ENCODE data around the gene IFITM1.
"Not testable (repeated sequence)": the region's sequence is repeated elsewhere in the genome, so short reads cannot be mapped to it uniquely, and the experiment has no call there.

Gene IFITM1

DNA sequence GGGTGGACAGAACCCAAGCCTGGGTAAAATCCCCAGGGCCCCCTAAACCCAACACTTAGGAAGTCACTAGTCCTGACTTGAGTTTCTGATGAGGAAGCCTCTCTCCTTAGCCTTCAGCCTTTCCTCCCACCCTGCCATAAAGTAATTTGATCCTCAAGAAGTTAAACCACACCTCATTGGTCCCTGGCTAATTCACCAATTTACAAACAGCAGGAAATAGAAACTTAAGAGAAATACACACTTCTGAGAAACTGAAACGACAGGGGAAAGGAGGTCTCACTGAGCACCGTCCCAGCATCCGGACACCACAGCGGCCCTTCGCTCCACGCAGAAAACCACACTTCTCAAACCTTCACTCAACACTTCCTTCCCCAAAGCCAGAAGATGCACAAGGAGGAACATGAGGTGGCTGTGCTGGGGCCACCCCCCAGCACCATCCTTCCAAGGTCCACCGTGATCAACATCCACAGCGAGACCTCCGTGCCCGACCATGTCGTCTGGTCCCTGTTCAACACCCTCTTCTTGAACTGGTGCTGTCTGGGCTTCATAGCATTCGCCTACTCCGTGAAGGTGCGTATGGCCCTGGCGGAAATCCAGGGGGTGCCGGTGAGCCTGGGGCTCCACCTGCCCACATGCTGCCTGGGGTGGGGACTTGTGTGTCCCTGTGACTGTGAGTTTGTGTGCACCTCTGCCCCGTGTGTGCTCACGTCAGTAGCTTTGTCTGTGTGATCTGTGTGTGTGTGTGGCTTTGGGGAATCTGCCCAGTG is at the start of gene IFITM1:
Gene IFITM1, plus strand, starts transcription at position 254 of the 767 bp plus-strand sequence. Its CDS starts 131 bp downstream, at position 385.
- no peak for DNase-seq (ENCODE audit: low read depth)

DNA sequence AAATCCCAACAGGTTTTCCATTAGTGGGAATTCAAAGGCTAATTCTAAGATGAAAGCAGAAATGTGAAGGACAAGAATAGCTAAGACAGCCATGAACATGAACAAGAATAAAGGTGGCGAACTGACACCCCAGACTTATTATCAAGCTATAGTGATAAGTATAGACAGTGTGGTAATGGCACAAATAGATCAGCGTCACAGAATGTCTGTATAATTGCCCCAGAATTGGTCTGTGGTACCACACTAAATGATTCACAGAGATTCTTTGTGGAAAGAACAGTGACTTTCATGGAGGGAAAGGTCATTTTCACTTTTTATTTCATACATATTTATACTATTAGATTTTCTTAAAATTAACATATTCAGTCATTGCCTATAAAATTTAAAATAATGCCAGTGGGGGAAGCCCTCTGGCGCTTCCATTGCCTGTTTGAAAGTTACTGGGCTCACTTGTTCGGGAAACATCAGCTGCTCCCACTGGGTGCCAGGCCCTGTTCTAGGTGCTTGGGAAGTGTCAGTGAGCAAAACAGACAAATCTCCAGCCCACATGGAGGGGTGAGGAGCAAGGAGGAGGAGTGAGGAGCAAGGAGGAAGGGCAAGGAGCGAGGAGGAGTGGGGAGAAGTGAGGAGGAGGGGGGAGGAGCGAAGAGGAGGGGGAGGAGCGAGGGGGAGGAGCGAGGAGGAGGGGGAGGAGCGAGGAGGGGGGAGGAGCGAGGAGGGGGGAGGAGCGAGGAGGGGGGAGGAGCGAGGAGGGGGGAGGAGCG is 47.0 kb upstream of the IFITM1 start:
- no peak for DNase-seq (ENCODE audit: low read depth)

GRCh38 chr11:267491-267994 is 46.3 kb upstream of the IFITM1 start:
- DNase-seq (ENCODE audit: low read depth), result no peak

- DNase-seq (ENCODE audit: low read depth), result not testable (repeated sequence)
Observed at GRCh38 chr11:268716-269145, 45.1 kb upstream of the IFITM1 start.

DNA sequence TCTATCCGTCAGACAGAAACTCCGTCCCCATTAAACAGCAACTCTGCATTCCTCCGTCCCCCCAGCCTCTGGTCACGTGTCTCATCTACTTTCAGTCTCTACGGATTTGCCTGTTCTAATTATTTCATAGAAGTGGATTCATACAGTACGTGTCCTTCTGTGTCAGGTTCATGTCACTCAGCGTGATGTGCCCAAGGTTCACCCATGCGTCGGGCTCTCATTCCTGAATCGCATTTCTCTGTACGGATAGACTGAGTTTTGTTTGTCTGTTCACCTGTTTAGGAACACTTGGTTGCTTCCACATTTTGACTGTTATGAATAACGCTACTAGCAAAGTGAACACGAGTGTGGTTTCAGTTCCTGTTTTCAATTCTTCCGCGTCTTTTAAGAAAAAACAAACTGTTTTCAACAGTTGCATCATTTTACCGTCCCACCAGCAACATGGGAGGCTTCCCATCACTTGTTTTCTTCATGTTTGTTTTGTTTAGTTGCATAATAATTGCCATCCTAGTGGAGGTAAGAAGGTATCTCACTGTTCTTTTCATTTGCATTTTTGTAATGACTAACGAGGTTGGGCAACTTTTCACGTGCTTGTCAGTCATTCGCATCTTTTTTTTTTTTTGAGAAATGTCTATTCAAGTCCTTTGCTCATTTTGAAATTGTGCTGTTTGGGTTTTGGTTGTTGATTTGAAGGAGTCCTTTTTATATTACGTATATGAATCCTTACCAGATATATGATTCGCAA is 44.5 kb upstream of the IFITM1 start:
- no peak for DNase-seq (ENCODE audit: low read depth)

DNA sequence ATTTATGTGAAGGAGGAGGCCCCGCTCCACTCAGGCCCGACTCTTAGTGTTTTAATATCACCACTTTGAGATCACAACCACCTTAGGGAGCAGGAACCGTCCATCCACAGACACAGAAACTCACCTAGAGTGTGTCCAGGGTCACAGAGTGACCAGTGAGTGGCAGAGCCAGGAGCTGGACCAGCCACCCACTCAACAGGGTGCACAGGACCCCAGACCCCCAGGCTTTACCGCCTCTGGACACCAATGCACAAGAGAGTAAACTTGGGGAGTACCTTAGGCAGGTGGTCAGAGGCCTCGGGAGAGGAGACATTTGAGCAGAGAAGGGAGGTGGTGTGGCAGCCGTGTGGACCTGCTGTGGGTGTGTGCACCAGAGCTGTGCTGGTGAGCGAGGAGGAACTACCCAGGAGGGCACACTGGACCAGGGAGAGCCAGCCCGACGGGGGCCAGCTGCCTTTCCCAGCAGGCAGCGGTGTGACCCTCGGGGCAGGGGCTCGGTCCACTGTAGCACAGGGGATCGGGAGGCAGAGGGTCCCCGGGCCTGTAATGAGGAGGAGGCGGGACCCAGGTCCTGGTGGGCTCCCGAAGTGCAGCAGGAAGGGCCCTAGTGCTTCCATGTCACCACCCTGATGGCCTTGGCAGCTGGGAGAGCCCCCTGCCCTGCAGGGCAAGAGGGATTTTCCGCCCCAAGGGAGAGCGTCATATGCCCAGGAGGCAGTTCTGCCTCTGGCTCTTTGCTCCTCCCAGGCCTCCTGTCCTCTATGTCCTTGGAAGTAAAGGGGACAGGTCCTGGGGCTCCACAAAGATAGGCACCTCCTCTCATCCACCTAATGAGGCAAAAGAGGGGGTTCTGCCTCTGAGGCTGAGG is 43.2 kb upstream of the IFITM1 start:
- no peak for DNase-seq (ENCODE audit: low read depth)

DNA sequence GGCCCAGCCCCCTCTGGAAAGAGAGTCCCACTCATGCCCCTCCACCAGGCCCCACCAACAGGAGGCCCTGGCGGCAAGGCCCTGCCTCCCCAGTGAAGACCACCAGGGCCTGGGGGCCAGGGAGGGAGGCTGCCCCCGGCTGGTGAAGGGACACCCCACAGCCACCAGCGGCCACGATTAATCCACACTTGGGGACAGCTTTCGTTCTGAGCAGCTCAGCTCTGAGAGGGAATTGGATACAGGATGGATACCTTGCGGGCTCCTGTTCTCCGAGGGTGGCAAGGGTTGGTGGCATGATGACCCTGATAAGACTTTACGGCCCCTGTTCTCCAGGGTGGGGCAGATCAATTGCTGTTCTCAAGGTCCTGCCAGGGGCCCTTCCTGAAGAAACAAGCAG is 42.5 kb upstream of the IFITM1 start:
- no peak for DNase-seq (ENCODE audit: low read depth)

DNA sequence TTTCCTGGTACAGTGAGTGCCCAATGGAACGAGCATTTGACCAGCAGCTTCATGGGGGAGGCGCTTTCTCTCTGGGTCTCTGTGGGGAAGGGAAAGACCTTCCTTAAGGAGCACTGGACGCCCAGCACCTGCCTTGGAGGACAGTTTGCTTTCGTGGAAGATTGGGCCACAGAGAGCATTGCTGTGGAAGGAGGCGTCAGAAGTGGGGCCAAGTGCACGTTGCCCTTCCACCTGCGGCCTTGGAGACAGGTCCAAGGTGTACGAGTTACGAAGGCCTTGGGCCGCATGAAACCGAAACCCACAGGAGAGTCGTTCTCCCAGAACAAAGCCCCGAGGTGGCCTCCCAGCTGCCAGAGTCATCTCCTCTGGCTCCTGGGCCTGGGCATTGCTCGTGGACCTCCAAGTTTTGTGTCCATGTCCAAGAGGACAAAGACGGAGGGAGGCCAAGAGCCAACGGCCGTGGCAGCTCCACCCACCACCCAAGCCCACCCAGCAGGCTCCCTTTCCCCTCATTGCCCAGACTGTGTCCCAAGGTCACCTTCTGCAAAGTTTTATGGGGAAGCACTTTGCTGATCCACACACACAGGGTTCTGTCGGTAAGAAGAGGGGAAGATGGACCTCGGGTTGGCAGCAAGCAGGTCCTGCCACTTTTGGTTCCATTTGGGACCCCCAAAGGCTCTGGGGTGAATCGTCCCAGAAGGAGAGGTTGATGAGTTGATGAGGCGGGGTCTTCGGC is 41.5 kb upstream of the IFITM1 start:
- no peak for DNase-seq (ENCODE audit: low read depth)

- DNase-seq (ENCODE audit: low read depth), result no peak
Observed at GRCh38 chr11:272931-273198, 41.0 kb upstream of the IFITM1 start.

GRCh38 chr11:276219-276618 is 37.6 kb upstream of the IFITM1 start:
- DNase-seq (ENCODE audit: low read depth), result no peak

DNA sequence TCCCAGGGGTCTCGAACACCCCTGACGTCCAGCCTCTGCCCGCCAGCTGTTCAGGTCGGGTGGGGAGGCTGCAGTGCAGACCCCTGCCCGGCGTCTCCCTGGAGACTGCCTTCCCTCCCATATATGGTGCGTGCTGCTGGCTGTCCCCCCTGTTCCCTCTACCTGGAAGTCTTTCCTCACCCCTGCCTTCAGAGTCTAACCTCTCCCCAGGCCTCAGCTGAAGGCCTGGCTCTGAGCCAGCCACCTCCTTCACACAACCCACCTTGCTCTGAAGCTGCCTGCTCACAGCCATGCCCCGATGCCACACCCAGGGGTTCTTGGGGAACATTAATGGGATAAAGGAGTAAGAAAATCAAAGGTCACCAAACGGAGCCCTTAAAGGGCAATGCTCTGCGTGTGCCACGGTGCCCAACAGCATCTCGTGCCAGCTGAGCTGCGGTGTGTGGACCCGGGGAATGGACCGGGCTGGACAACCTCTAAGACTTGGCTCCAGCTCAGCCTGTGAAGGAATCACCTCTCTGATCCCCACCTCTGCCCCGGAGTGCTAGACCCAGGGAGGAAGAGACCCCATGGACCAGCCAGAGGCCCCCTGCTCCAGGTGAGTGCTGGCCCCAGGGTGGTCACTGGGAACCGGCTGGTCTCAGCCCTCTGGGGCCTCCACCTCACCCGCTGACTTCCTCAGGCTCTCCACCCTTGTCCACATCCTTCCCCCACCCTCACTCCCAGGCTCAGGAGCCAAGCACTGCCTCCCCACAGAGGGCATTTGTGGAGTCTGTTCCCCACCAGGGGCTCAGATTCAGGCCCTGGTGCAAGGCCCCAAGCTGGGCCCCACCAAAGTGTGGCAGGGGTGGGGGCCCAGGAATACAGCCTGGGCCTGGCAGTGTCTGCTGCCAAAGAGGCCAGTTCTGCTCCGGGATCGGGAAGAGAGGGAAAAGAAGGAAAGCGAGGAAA is 35.6 kb upstream of the IFITM1 start, which contains the start of gene NLRP6:
Gene NLRP6, plus strand, starts transcription at position 407 of the 951 bp plus-strand sequence. Its CDS starts 163 bp downstream, at position 570.
- no peak for DNase-seq (ENCODE audit: low read depth)

DNA sequence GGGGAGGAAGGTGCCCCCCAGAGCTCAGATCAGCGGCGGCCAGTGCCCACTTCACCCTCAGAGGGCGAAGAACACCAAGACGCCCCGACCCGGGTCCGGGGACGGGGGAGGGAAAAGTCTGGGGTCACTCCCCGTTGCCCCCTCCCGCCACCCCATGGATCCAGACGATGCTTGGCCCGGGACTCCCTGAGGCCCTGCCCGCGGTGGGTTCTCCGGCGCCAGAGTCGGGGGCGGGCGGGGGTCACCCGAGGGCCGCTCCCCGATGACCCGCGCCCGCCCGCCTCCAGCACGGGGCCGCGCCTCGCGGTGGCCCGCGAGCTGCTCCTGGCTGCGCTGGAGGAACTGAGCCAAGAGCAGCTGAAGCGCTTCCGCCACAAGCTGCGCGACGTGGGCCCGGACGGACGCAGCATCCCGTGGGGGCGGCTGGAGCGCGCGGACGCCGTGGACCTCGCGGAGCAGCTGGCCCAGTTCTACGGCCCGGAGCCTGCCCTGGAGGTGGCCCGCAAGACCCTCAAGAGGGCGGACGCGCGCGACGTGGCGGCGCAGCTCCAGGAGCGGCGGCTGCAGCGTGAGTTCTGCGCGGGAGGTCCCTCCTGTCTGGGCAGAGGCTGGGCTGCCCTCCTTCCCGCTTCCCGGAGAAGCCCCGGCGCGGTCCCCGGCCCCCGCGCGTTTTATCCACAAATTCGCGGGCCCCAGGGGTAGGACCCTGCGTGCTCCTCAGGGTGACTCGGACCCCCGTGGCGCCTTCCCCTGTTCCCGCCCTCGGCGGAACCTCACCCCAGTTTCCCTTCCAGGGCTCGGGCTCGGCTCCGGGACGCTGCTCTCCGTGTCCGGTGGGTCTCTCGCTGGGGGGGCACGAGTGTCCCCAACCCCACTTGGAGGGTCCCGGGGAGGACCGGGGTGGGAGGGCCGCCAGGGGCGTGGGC is 34.5 kb upstream of the IFITM1 start:
- no peak for DNase-seq (ENCODE audit: low read depth)

GRCh38 chr11:279966-280705 is 33.7 kb upstream of the IFITM1 start:
- DNase-seq (ENCODE audit: low read depth), result no peak

GRCh38 chr11:280706-281485 is 32.9 kb upstream of the IFITM1 start:
- DNase-seq (ENCODE audit: low read depth), result no peak

- DNase-seq (ENCODE audit: low read depth), result no peak
Observed at GRCh38 chr11:281486-282161, 32.2 kb upstream of the IFITM1 start.

DNA sequence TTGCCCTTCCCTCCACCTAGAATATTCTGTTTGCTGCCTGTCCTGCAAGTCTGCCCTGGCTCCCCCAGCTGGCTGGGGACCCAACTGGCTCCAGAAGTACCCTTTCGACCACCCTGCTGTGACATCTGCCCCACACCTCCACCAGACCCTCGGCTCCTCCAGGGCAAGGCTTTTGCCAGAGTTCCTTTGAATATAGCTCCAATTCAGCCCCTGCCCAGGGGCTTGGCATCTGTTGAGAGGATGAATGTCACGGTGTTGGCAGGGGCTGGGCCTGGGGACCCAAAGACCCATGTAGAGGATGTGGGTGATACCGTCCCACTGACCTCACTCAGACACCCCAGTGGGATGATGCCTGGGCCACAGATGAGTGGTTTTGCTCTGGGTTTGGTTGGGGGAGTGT is 31.7 kb upstream of the IFITM1 start:
- no peak for DNase-seq (ENCODE audit: low read depth)
